GM18909 (cell line): Measurements from ENCODE around the gene LCNL1.

Experiments
- ATAC-seq: cut with Tn5 transposase; IDR thresholded peaks from one replicate; pipeline ENCODE4 v1.9.1; 2021; ENCODE audit warnings: mild to moderate bottlenecking; ENCODE audit not compliant: unreplicated experiment, poor library complexity

The LCNL1 gene

DNA sequence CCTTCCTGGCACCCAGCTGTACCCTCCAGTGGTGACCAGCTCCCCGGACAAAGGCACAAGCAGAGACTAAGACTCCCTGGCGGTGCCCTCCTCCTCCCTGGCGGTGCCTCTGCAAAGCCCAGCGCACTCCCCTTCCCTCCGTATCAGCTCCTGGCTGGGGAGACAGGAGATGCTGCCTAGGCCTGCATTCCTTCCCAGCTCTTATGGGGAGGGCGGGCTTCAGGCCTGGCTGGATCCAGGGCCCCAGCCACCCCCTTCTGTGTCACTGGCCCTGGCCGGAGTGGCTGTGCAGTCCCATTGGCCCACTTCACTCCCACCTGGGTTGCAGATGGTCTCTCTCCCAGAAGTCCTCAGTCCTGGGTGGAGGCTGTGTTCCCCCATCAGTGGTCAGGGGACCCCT is 24.3 kb upstream of the LCNL1 start:
- ATAC-seq = no peak

DNA sequence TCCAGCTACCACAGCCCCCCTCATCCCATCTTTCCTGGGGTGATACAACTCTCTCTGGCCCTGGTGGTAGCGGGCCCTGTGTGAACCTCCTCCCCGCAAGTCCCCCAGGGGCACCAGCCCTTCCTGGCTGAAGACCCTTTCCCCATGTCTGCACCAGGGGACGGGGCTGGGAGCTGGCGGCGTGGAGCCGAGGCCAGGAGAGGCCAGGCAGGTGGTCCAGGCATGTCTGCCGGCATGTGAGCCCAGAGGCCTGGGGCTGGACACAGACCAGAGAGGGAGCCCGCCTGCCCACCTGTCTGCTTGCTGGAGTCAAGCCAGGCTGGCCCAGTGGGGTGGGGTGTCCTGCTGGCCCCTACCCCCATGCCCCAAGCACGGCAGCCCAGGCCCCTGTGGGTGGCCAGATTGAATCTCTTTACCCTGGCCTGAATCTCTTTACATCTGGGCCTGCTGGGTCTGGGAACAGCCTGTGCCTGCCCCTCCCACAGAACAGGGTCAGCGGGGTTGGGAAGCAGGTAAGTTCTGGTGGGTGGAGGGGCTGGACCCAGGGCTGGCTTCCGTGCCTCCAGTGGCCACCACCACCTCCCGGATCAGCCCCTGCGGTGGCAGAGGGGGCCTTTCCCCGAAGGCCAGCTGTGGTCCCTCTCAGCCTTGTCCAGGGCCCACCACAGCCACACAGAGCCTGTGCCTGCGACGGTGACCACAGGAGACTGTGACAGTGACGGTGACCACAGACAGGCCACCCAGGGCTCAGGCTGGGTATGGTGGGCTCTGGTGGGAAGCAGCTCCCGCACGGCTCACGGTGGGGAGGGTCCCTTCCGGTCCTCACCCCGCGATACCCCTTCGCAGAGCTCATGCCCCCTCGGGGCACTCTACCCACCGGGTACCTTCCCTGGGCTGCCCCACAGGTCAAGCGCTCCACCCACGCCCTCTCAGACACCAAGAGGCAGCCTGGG is 23.6 kb upstream of the LCNL1 start:
- ATAC-seq = no peak

DNA sequence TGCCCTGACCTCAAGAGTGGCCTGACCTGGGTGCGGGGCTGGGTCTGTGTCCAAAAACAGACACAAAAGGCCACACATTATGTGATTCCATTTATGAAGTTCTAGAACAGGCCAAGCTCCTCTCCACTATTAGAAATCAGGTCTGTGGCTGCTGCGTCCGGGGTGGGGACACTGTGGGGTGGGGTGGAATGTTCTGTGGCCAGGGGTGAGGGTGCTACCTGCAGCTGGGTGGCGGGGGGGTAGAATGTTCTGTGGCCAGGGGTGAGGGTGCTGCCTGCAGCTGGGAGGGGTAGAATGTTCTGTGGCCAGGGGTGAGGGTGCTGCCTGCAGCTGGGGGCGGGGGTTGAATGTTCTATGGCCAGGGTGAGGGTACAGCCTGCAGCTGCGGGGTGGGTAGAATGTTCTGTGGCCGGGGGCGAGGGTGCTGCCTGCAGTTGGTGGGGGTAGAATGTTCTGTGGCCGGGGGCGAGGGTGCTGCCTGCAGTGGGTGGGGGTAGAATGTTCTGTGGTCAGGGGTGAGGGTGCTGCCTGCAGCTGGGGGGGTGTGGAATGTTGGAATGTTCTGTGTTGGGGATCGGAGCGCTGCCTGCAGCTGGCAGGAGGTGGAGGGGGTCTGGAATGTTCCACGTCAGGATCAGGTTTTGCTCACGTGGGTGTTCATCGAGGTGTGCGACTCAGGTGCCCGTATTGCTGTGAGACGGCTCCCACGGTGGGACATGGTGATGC is 22.4 kb upstream of the LCNL1 start:
- no peak for ATAC-seq

DNA sequence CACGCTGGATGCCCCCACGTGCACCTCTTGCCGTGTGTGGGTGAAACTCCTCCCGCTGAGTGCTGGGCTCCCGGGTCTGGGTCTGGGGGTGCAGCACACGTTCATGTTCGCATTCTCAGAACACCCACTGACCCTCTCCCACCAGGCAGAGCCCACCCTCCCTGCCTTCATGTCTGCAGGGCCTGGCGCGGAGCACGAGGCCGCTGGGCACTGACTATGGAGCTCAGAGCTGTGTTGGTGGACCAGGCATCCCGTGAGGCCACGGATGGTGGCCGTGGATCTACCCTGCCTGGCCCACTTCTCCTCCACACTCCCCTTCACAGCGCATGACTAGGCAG is 21.9 kb upstream of the LCNL1 start:
- ATAC-seq = no peak

DNA sequence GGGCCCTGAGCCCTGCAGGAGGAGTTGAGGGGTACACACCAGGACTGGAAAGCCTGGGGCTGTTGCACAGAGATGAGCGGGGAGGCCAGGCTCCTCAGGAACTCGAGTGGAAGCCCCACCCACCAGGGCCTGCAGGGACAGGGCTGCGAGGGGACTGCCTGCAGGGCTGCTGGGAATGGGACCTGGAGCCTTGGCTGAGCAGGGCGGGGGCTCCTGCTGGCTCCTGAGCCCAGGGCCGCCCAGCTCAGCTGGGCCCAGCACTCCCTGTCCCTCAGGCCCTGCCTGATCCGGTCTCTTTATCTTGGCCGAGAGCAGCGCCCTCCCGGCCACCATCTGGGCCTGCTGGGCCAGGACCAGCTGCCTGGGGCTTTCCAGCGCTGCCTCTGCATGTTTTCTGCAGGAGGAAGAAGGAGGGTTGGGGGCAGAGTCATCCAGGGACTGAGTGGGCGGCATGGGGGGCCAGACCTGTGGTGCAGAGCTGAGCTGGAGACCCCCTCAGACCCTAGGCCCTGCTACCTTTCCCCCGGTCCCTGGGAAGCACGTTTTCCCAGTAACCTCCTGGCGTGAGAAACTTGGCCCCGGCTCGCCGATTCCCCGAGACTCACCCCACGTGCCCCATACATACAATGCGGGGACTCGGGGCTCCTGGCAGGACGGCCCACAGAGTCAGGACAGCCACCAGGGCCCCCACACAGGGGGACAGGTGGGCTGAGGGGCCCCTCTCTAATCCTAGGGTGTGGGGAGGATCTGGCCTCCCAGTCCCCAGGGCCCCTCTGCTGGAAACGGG is 21.3 kb upstream of the LCNL1 start:
- no peak for ATAC-seq

DNA sequence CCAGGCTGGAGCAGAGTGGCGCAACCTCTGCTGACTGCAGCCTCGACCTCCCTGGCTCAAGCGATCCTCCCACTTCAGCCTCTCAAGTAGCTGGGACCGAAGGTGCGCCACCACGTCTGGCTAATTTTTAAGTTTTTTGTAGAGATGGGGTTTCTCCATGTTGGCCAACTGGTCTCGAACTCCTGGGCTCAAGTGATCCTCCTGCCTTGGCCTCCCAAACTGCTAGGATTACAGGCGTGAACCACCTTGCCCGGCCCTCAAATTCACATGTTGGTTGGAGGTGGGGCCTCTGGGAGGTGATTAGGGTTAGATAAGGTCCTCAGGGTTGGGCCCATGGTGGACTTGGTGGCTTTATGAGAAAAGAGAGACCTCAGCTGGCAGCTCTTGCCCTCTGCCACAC is 20.6 kb upstream of the LCNL1 start:
- no peak for ATAC-seq

- ATAC-seq = no peak
Observed at GRCh38 chr9:136962701-136963248, 20.0 kb upstream of the LCNL1 start.

GRCh38 chr9:136963341-136963740 is 19.5 kb upstream of the LCNL1 start:
- ATAC-seq = no peak

GRCh38 chr9:136963751-136964150 is 19.0 kb upstream of the LCNL1 start:
- ATAC-seq = no peak

GRCh38 chr9:136964171-136964689 is 18.6 kb upstream of the LCNL1 start:
- no peak for ATAC-seq

DNA sequence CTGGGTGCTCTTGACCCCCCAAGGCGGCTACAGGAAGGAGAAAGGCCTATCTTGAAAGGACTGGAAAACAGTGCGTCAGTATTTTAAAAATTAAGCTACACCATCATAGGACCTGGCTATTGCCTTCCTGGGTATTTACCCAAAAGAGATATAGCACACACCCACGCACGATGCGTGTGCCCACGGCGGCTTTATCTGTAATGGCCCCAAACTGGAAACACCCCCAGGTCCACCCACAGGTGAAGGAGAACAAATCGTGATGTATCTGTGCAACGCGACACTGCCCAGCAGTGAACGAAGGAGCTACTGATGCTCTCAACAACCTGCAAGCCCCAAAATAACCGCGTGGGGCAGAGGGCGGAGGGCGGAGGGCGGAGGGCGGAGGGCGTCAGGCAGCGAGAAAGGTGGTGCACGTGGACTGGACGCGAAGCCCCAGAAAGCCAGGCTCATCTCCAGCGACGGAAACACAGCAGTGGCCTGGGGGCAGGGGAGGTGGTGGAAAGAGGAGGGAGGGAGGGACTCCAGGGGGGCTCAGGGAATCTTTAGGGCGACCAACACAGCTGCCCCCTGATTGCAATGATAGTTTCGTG is 17.9 kb upstream of the LCNL1 start:
- ATAC-seq = no peak

- ATAC-seq = no peak
Observed at GRCh38 chr9:136965771-136966484, 16.9 kb upstream of the LCNL1 start.

GRCh38 chr9:136968333-136969127 is 14.3 kb upstream of the LCNL1 start:
- ATAC-seq = no peak

- ATAC-seq = no peak
Observed at GRCh38 chr9:136969150-136969549, 13.6 kb upstream of the LCNL1 start.

DNA sequence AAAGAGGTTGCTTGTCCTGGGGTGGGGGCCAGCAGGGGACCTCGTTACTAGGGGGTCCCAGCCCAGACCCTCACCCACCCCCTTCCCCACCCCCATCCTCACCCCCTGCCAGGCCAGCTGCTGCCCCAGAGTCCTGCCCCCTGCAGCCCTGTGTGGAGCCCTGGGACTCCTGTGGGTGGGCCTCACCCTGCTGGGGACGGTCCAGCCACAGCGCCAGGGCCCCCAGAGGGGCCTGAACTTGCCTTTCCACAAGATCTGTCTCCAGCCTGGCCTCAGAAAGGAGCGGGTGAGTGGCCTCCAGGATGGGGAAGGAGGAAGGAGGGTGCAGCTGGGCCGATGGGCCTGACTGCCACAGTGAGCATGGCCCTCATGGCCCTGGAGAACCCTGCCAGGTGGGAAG is 13.0 kb upstream of the LCNL1 start:
- ATAC-seq = no peak

DNA sequence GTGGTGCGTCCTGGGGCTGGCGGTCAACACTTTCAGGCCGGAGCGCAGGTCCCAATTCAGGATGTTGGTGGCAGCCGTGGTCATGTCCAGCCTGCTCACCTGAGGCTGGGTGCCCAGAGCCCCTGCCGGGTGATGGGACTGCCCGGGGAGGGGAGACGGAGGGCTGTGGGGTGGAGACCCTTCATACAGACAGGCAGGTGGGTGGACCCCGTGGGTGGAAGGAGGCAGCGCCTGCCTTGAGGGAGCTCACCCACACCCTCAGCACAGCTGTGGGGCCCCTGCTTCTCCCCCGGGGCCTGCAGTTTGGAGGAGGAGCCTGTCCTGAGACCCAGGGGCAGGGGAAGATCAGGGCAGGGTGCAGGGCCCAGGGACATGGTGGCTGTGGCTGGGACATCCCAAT is 12.4 kb upstream of the LCNL1 start:
- no peak for ATAC-seq

- ATAC-seq = no peak
Observed at GRCh38 chr9:136971746-136972145, 11.0 kb upstream of the LCNL1 start.

GRCh38 chr9:136972335-136972734 is 10.5 kb upstream of the LCNL1 start:
- no peak for ATAC-seq

GRCh38 chr9:136972743-136973142 is 10.1 kb upstream of the LCNL1 start:
- no peak for ATAC-seq
